MM.1S (cell line): ENCODE data around the gene PNMA1.

Source experiments
- DNase-seq: peaks from one replicate; pipeline ENCODE4 v3.0.0-alpha.2; 2015
- H2AFZ ChIP-seq: fragments of 300-600 bp; sonication (generic); 2 replicates; pipeline ENCODE4 v1.6.0; 2016; ENCODE audit warnings: antibody characterized with exemption, low read length
- H3F3A ChIP-seq: fragments of 300-600 bp; sonication (generic); 2 replicates; pipeline ENCODE4 v1.6.1; 2016; ENCODE audit warnings: mild to moderate bottlenecking, antibody characterized with exemption, low read length, moderate library complexity, mixed read lengths; ENCODE audit not compliant: insufficient read depth
- H3K27ac ChIP-seq: fragments of 300-600 bp; sonication (generic); 2 replicates; pipeline ENCODE4 v1.5.1; 2016; ENCODE audit warnings: mild to moderate bottlenecking, low read length
- H3K27me3 ChIP-seq: fragments of 300-600 bp; sonication (generic); replicated peaks from 2 replicates; pipeline ENCODE4 v1.6.0; 2016; ENCODE audit warnings: low read length; ENCODE audit not compliant: insufficient read depth
- H3K36me3 ChIP-seq: fragments of 300-600 bp; sonication (generic); replicated peaks from 2 replicates; pipeline ENCODE4 v1.6.1; 2016; ENCODE audit warnings: mild to moderate bottlenecking, low read length, mixed read lengths; ENCODE audit not compliant: insufficient read depth
- H3K4me1 ChIP-seq: fragments of 300-600 bp; sonication (generic); 2 replicates; pipeline ENCODE4 v1.6.1; 2016; ENCODE audit warnings: low read length, mixed read lengths
- H3K4me2 ChIP-seq: fragments of 300-600 bp; sonication (generic); 2 replicates; pipeline ENCODE4 v1.6.0; 2016; ENCODE audit warnings: low read depth, low read length
- H3K4me3 ChIP-seq: fragments of 300-600 bp; sonication (generic); 2 replicates; pipeline ENCODE4 v1.5.1; 2016; ENCODE audit warnings: low read length, mixed read lengths
- H3K79me2 ChIP-seq: fragments of 300-600 bp; sonication (generic); 2 replicates; pipeline ENCODE4 v1.6.1; 2016; ENCODE audit warnings: mixed run types, low read length, mixed read lengths
- H3K9ac ChIP-seq: fragments of 300-600 bp; sonication (generic); 2 replicates; pipeline ENCODE4 v1.6.1; 2016; ENCODE audit warnings: low read length, mixed read lengths
- H3K9me2 ChIP-seq: fragments of 300-600 bp; sonication (generic); replicated peaks from 2 replicates; pipeline ENCODE4 v1.6.1; 2016; ENCODE audit warnings: mild to moderate bottlenecking, low read length, mixed read lengths; ENCODE audit not compliant: insufficient read depth
- H3K9me3 ChIP-seq: fragments of 300-600 bp; sonication (generic); replicated peaks from 2 replicates; pipeline ENCODE4 v1.6.1; 2016; ENCODE audit warnings: mild to moderate bottlenecking, low read length, mixed read lengths; ENCODE audit not compliant: insufficient read depth
- H4K20me1 ChIP-seq: fragments of 300-600 bp; sonication (generic); 2 replicates; pipeline ENCODE4 v1.6.1; 2016; ENCODE audit warnings: mild to moderate bottlenecking, low read length, moderate library complexity, mixed read lengths; ENCODE audit not compliant: insufficient read depth
- CTCF ChIP-seq: fragments of 300-600 bp; sonication (generic); IDR thresholded peaks from 2 replicates; pipeline ENCODE4 v1.5.1; 2016; ENCODE audit warnings: antibody characterized with exemption, low read length, mixed read lengths
- EZH2 ChIP-seq: fragments of 300-600 bp; sonication (generic); optimal IDR thresholded peaks from 2 replicates; pipeline ENCODE3; 2017; ENCODE audit warnings: low read depth, mild to moderate bottlenecking, antibody characterized with exemption, low read length, mixed read lengths
- EZH2phosphoT487 ChIP-seq: fragments of 300-600 bp; sonication (generic); IDR thresholded peaks from 2 replicates; pipeline ENCODE4 v1.6.1; 2018; ENCODE audit warnings: antibody characterized with exemption, low read length

PNMA1 gene

DNA sequence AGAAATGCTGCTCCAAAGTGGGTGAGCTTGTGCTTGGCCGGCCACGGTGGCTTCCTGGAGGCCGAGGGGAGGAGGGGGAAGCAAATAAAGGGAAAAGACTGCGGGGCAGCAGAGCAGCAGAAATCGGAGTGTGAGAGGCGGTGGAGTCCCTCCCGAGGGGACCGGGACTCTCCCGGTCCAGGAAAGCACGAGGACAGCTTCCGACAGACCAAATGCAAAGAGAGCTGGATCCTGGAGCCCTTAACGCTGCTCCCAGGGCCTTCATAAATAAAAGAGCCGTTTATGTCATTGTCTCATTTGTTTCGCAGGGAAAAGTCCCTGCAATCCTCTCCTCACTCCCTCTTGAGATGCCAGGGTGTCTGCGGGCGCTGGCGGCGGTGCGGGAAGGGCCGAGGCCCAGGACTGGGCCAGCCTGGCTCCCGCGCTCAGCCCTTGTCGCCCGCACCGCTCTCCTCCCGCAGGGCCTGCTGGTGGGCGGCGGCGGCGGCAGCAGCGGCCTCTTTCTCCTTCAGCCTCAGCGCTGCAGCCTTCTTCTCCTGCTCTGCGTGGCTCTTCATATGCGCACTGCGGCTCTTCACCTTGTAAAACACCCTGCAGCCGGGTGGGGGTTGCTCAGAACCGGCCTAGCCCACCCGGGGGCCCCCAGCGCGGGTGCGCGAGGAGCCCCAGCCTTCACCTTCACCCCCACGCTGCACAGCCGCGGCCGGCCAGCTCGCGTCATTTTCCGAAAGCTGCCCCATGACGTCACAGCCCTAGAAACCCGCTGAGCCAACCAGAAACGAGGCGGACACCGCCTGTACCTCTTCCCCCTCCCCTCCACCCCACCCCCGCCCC lies 4.5 kb upstream of the PNMA1 start:
- H3K9ac ChIP-seq: no peak overlapping the region
- no peaks in the 10 kb centered on the region for H3K79me2 ChIP-seq
- H3K27me3 ChIP-seq: no peaks in the 10 kb centered on the region
- H3K9me3 ChIP-seq: no peaks in the 10 kb centered on the region
- TF ChIP-seq CTCF: no peak
- TF ChIP-seq EZH2: no peak
- no peak for TF ChIP-seq EZH2phosphoT487
- H3F3A ChIP-seq: no peaks in the 10 kb centered on the region
- H3K4me1 ChIP-seq: no peaks in the 10 kb centered on the region; the same call in 1 of the 2 replicates
- H3K27ac ChIP-seq: no peak overlapping the region
- H3K4me3 ChIP-seq: no peak overlapping the region
- H3K4me2 ChIP-seq: no peak overlapping the region
- no peaks in the 10 kb centered on the region for H4K20me1 ChIP-seq
- no peaks in the 10 kb centered on the region for H3K9me2 ChIP-seq
- no peaks in the 10 kb centered on the region for H3K36me3 ChIP-seq
- no peak overlapping the region for H2AFZ ChIP-seq
- DNase-seq: no peak

DNA sequence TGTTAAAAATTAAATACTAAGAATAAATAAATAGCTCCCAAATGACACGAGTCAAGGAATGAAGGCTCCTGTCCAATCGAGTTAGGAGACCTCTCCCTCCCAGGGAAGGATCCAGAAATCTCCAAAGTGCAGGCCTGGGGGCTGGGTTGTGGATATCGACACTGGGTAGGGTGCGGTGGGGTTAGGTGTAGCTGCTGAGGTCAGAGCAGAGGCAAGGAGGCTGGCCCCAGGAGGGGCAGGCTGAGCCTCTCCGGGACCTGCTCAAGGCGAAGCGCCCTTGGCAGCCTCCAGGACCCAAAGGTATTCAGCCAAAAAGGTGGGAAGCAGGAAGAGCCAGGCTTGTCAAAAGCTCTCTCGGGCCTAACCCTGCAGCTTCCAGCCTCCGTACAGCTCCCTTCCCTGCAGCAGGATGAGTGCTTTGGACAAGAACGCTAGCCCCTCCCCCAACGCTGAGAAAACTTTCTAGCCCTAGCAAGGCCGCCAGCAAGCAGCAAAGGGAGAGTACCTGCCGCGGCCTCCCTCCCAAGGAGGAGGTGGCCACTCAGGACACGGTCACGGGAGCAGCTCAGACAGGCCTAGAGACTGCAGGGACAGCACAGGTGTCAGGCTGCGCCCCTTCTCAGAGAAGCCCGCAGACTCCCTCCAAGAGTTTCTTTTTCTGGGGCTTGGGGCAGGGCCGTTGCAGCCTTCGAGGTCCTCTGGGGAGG lies 3.7 kb upstream of the PNMA1 start:
- H3K9me2 ChIP-seq: no peaks in the 10 kb centered on the region
- no peak overlapping the region for H2AFZ ChIP-seq
- no peaks in the 10 kb centered on the region for H3F3A ChIP-seq
- H3K79me2 ChIP-seq: no peaks in the 10 kb centered on the region
- H3K36me3 ChIP-seq: no peaks in the 10 kb centered on the region
- H3K9ac ChIP-seq: no peak overlapping the region
- DNase-seq: no peak
- H3K27me3 ChIP-seq: no peaks in the 10 kb centered on the region
- H3K4me1 ChIP-seq: peaks cover 4% of the 10 kb centered on the region; the same call in 1 of the 2 replicates
- no peak overlapping the region for H3K4me2 ChIP-seq
- no peaks in the 10 kb centered on the region for H4K20me1 ChIP-seq
- H3K27ac ChIP-seq: no peak overlapping the region
- H3K4me3 ChIP-seq: no peak overlapping the region
- no peaks in the 10 kb centered on the region for H3K9me3 ChIP-seq
- TF ChIP-seq CTCF (no peak), EZH2 (no peak), EZH2phosphoT487 (no peak)

DNA sequence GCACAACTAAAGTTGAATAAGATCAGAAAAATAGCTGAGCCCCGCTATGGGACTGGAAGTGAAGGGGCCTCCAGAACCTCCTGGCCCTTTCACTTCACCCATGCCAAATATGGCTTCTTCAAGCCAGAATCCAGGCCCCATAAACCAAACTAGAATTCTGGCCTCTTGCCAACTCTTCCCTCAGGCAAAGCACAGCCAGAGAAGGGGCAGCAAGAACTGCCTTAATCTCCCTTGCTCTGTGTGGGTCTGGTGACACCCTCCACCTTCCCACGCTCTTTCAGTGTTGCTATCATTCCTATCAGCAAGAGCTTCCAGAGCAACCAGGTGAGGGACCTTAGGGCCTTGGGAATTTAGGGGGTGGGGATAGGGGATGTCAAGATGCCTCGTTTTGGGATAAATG lies 3.1 kb upstream of the PNMA1 start:
- no peak overlapping the region for H3K4me2 ChIP-seq
- H3K27me3 ChIP-seq: no peaks in the 10 kb centered on the region
- no peaks in the 10 kb centered on the region for H3K9me3 ChIP-seq
- H4K20me1 ChIP-seq: no peaks in the 10 kb centered on the region
- no peak overlapping the region for H3K27ac ChIP-seq
- H3K9me2 ChIP-seq: no peaks in the 10 kb centered on the region
- H3K9ac ChIP-seq: no peak overlapping the region
- H3K4me3 ChIP-seq: no peak overlapping the region
- H3K79me2 ChIP-seq: no peaks in the 10 kb centered on the region
- no peaks in the 10 kb centered on the region for H3K36me3 ChIP-seq
- TF ChIP-seq EZH2 (no peak), EZH2phosphoT487 (no peak), CTCF (no peak)
- no peak for DNase-seq
- no peak overlapping the region for H2AFZ ChIP-seq
- no peaks in the 10 kb centered on the region for H3F3A ChIP-seq
- peaks cover 4% of the 10 kb centered on the region; the same call in 1 of the 2 replicates for H3K4me1 ChIP-seq
